Mesodermal cell (in vitro differentiated cells): ENCODE measurements around the gene TIGD3.
"Not testable (repeated sequence)": the region's sequence is repeated elsewhere in the genome, so short reads cannot be mapped to it uniquely, and the experiment has no call there.

Experiments
- H3K27ac ChIP-seq: 2 replicates; pipeline ENCODE4 v1.7.0; 2013; ENCODE audit warnings: mild to moderate bottlenecking, low read depth, low read length, moderate library complexity; ENCODE audit not compliant: severe bottlenecking
- H3K36me3 ChIP-seq: 2 replicates; pipeline ENCODE4 v1.7.1; 2013; ENCODE audit warnings: mild to moderate bottlenecking, low read length, moderate library complexity; ENCODE audit not compliant: control insufficient read depth, insufficient read depth
- H3K4me1 ChIP-seq: one replicate; pipeline ENCODE4 v1.7.1; 2013; ENCODE audit warnings: mild to moderate bottlenecking, low read length; ENCODE audit not compliant: insufficient read depth, control insufficient read depth, poor library complexity, severe bottlenecking
- H3K4me3 ChIP-seq: 2 replicates; pipeline ENCODE4 v1.7.0; 2013; ENCODE audit warnings: low read length, control low read depth, mild to moderate bottlenecking; ENCODE audit not compliant: insufficient read depth, poor library complexity, severe bottlenecking; ENCODE audit errors: extremely low read depth
- H3K9me3 ChIP-seq: 2 replicates; pipeline ENCODE4 v1.7.1; 2013; ENCODE audit warnings: mild to moderate bottlenecking, low read length, moderate library complexity; ENCODE audit not compliant: control insufficient read depth
- WGBS, 2 experiments: methylation state at CpG; one replicate each; pipeline ENCODE4 v1.1.5; 2013; ENCODE audit warnings: missing lambda C conversion rate in 2 of 2; ENCODE audit not compliant: insufficient coverage in 2 of 2; 5-methylcytosine and 5-hydroxymethylcytosine counted together

Gene TIGD3

GRCh38 chr11:65329478-65329877, 25.1 kb upstream of the TIGD3 start:
- Histone ChIP-seq H3K9me3 (no peaks in the 10 kb centered on the region), H3K4me1 (peaks cover 9% of the 10 kb centered on the region), H3K4me3 (no peak overlapping the region), H3K36me3 (no peaks in the 10 kb centered on the region), H3K27ac (no peak overlapping the region)
- WGBS, 2 experiments = 56 to 88% methylated on average over 1 to 2 of the region's 2 CpGs

DNA sequence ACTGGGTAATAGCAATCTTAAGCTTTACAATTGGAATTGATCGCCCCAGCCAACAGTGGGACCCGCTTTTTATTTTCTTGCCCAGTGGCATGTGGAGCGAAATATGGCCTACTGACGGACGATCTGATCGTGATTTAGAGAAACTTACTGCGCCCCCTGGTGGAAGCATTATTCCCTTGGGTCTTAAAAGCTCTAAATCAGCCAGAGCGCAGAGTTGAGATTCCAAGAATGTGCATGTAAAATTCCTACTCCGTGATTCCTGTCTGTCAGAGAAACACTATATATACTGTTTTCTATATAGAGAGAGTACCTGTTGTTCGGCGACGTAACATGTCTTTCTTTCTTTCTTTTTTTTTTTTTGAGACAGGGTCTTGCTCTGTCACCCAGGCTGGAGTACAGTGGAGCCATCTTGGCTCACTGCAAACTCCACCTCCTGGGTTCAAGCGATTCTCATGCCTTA, 24.6 kb upstream of the TIGD3 start:
- Histone ChIP-seq H3K9me3 (no peaks in the 10 kb centered on the region), H3K27ac (no peak overlapping the region), H3K4me3 (no peak overlapping the region), H3K36me3 (no peaks in the 10 kb centered on the region), H3K4me1 (peaks cover 9% of the 10 kb centered on the region)
- WGBS, 2 experiments = 25 to 28% methylated on average over 8 to 11 of the region's 13 CpGs

- Histone ChIP-seq H3K9me3 (no peaks in the 10 kb centered on the region), H3K4me1 (peaks cover 9% of the 10 kb centered on the region), H3K4me3 (no peak overlapping the region), H3K36me3 (no peaks in the 10 kb centered on the region), H3K27ac (no peak overlapping the region)
- WGBS, 2 experiments = 98 to 100% methylated on average over 6 of the region's 7 CpGs
Observed at GRCh38 chr11:65330544-65330943, 24.0 kb upstream of the TIGD3 start.

DNA sequence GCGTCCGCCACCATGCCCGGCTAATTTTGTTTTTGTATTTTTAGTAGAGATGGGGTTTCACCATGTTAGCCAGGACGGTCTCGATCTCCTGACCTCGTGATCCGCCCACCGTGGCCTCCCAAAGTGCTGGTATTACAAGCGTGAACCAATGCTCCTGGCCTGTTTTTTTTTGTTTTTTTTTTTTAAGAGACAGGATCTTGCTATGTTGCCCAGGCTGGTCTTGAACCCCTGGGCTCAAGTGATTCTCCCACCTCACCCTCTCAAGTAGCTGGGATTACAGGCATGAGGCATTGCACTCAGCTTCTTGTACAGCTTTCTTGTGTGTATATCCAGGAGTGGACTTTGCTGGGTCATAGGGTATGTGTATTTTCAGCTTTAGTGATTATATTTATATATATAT, 22.0 kb upstream of the TIGD3 start:
- H3K4me3 ChIP-seq, H3K27ac ChIP-seq, H3K4me1 ChIP-seq, H3K9me3 ChIP-seq: not testable (repeated sequence)
- H3K36me3 ChIP-seq = peaks cover 12% of the 10 kb centered on the region
- WGBS, 2 experiments = 100% methylated on average over 3 to 4 of the region's 9 CpGs

DNA sequence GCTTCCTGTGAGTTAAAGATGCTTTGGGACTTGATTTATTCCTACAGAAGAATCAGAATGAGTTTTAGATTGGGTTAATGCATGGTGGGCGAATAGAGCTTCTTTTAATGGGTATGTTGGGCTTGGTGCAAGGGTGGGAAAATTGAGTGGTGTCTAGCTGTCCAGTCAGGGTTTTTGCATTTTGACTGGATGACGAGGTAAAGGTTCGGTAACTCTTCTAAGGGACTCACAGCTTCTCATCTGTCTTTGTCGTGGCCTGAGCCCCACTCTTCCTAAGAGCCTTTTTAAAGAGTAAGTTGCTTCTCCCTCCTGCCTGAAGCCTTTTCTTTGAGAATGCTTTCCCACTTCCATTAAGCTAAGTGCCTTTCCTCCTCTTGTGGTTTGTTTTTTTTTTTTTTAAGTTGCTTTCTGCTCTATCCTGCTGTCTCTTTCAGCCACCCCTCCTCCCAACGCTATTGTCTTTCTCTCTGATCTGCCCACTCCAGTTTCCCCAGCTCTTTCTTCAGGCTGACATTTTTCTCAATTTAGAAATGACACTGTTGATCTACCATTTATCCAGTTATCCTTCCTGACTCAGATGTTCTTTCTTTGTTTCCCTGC, 19.8 kb upstream of the TIGD3 start:
- peak overlapping the region; percentile 94 for H3K4me3 ChIP-seq
- H3K27ac ChIP-seq = peak overlapping the region; percentile 69
- WGBS, 2 experiments = 15 to 24% methylated on average over 3 to 5 of the region's 5 CpGs
- peaks cover 30% of the 10 kb centered on the region for H3K36me3 ChIP-seq
- peaks cover 4% of the 10 kb centered on the region for H3K4me1 ChIP-seq
- H3K9me3 ChIP-seq = no peaks in the 10 kb centered on the region

- H3K36me3 ChIP-seq = peaks cover 69% of the 10 kb centered on the region
- H3K9me3 ChIP-seq = no peaks in the 10 kb centered on the region
- no peaks in the 10 kb centered on the region for H3K4me1 ChIP-seq
- no peak overlapping the region for H3K27ac ChIP-seq
- WGBS, 2 experiments = 88 to 94% methylated on average over 4 to 6 of the region's 7 CpGs
- no peak overlapping the region for H3K4me3 ChIP-seq
Observed at GRCh38 chr11:65338676-65339075, 15.9 kb upstream of the TIGD3 start.

GRCh38 chr11:65340226-65340625, 14.3 kb upstream of the TIGD3 start:
- Histone ChIP-seq H3K9me3 (no peaks in the 10 kb centered on the region), H3K36me3 (peaks cover 84% of the 10 kb centered on the region), H3K4me1 (peaks cover 2% of the 10 kb centered on the region), H3K27ac (no peak overlapping the region), H3K4me3 (no peak overlapping the region)
- 96% methylated on average over 9 to 11 of the region's 11 CpGs for WGBS, 2 experiments

- Histone ChIP-seq H3K36me3 (peaks cover 92% of the 10 kb centered on the region), H3K4me1 (peaks cover 2% of the 10 kb centered on the region), H3K9me3 (no peaks in the 10 kb centered on the region), H3K27ac (no peak overlapping the region), H3K4me3 (no peak overlapping the region)
- 100% methylated on average over 2 to 3 of the region's 3 CpGs for WGBS, 2 experiments
Observed at GRCh38 chr11:65341856-65342255, 12.7 kb upstream of the TIGD3 start.

DNA sequence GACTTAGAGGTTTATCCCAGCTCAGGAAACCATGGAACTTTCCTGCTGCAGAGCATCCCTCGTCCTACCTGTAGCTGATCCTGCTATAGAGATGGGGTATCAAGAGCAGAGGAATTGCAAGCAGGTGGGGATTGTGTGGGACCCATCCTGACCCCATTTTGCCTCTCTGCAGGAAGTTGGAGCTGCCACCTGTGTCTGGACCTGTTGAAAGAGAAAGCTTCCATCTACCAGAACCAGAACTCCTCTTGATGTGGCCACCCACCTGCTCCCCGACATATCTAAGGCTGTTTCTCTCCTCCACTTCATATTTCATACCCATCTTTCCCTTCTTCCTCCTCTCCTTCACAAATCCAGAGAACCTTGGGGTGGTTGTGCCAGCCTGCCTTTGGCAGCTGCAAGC, 3.0 kb upstream of the TIGD3 start:
- 95 to 100% methylated on average over 2 of the region's 2 CpGs for WGBS, 2 experiments
- Histone ChIP-seq H3K36me3 (peaks cover 62% of the 10 kb centered on the region), H3K9me3 (no peaks in the 10 kb centered on the region), H3K27ac (no peak overlapping the region), H3K4me3 (no peak overlapping the region), H3K4me1 (peaks cover 11% of the 10 kb centered on the region)

GRCh38 chr11:65352783-65353182, 1.8 kb upstream of the TIGD3 start:
- Histone ChIP-seq H3K9me3 (no peaks in the 10 kb centered on the region), H3K4me3 (no peak overlapping the region), H3K27ac (no peak overlapping the region), H3K4me1 (peaks cover 21% of the 10 kb centered on the region), H3K36me3 (peaks cover 49% of the 10 kb centered on the region)
- WGBS, 2 experiments = no CpG with 5 or more reads among the region's 3 CpGs

- Histone ChIP-seq H3K4me1 (peaks cover 25% of the 10 kb centered on the region), H3K4me3 (no peak overlapping the region), H3K27ac (no peak overlapping the region), H3K9me3 (no peaks in the 10 kb centered on the region), H3K36me3 (peaks cover 43% of the 10 kb centered on the region)
- 94 to 95% methylated on average over 7 of the region's 7 CpGs for WGBS, 2 experiments
Observed at GRCh38 chr11:65353376-65353775, 1.2 kb upstream of the TIGD3 start.
